ENCODE data around the gene DPH7. TPM values are rescaled to one million over a fixed set of nuclear protein-coding genes. Genes with fewer than 3 reads are reported as not detected.

DPH7 gene
- total RNA-seq, 3 donors from 2014 or later (not counting 1 experiment from before 2014, with no cell fraction given), result 39.5 to 51.0 (median 48.5) TPM

GRCh38 chr9:137522746-137523455, 55.8 kb downstream of the DPH7 start:
- no peaks in the 10 kb centered on the region for H3K9me3 Mint-ChIP-seq
- no peak for ATAC-seq

GRCh38 chr9:137521405-137521985, 57.2 kb downstream of the DPH7 start:
- no peak for TF ChIP-seq CTCF (IDR thresholded peaks at IDR 0.05)
- H3K36me3 ChIP-seq (ENCODE audit: control insufficient read depth, insufficient read depth, low read length), result no peaks in the 10 kb centered on the region
- no peak overlapping the region for H3K27ac ChIP-seq (ENCODE audit: low read length)
- peak; percentile 55 to 75 (median 59) for ATAC-seq
- peaks cover 12 to 14% of the 10 kb centered on the region in 2 donors for H3K4me1 Mint-ChIP-seq
- H3K4me3 Mint-ChIP-seq, result peak overlapping the region; percentile 42
- H3K4me1 ChIP-seq (ENCODE audit: control insufficient read depth, insufficient read depth, low read length), result peaks cover 16% of the 10 kb centered on the region
- 56% methylated on average over 18 of the region's 18 CpGs for WGBS (ENCODE audit: insufficient coverage)
- intact Hi-C loops (cut with micrococcal nuclease), result loop anchor here (10.0 kb wide), 1 partner anchor 227 kb away; no protein-coding TSS in a partner anchor
- H3K27me3 ChIP-seq (ENCODE audit: control insufficient read depth, insufficient read depth, low read length), result no peaks in the 10 kb centered on the region
- no peak for DNase-seq
- H3K4me3 ChIP-seq (ENCODE audit: low read length), result no peak overlapping the region
- H3K9me3 Mint-ChIP-seq, result no peaks in the 10 kb centered on the region
- H3K27me3 Mint-ChIP-seq (ENCODE audit: low read depth in 2 of 2), result no peaks in the 10 kb centered on the region
- no peaks in the 10 kb centered on the region for H3K9me3 ChIP-seq (ENCODE audit: control insufficient read depth, insufficient read depth, low read length)
- H3K27ac Mint-ChIP-seq, result peak overlapping the region in 1 of 2 donors; percentile 24
- no peaks in the 10 kb centered on the region for H3K36me3 Mint-ChIP-seq

More at GRCh38 chr9:137522746-137523455, 55.8 kb downstream of the DPH7 start:
- H3K4me3 ChIP-seq (ENCODE audit: low read length), result no peak overlapping the region
- H3K36me3 ChIP-seq (ENCODE audit: control insufficient read depth, insufficient read depth, low read length), result no peaks in the 10 kb centered on the region
- no peaks in the 10 kb centered on the region for H3K27me3 ChIP-seq (ENCODE audit: control insufficient read depth, insufficient read depth, low read length)
- H3K9me3 ChIP-seq (ENCODE audit: control insufficient read depth, insufficient read depth, low read length), result no peaks in the 10 kb centered on the region
- no peak for TF ChIP-seq CTCF (IDR thresholded peaks at IDR 0.05)
- Mint-ChIP-seq H3K27ac (no peak overlapping the region), H3K36me3 (no peaks in the 10 kb centered on the region), H3K4me1 (peaks cover 12 to 14% of the 10 kb centered on the region in 2 donors), H3K4me3 (no peak overlapping the region), H3K27me3 (ENCODE audit: low read depth in 2 of 2) (no peaks in the 10 kb centered on the region)
- peaks cover 16% of the 10 kb centered on the region for H3K4me1 ChIP-seq (ENCODE audit: control insufficient read depth, insufficient read depth, low read length)
- no peak for DNase-seq
- no peak overlapping the region for H3K27ac ChIP-seq (ENCODE audit: low read length)
- WGBS (ENCODE audit: insufficient coverage), result 96% methylated on average over 36 of the region's 36 CpGs
- intact Hi-C loops (cut with micrococcal nuclease), result loop anchor here (2.0 to 10.0 kb wide), 2 partner anchors 98 to 228 kb away; no protein-coding TSS in a partner anchor

DNA sequence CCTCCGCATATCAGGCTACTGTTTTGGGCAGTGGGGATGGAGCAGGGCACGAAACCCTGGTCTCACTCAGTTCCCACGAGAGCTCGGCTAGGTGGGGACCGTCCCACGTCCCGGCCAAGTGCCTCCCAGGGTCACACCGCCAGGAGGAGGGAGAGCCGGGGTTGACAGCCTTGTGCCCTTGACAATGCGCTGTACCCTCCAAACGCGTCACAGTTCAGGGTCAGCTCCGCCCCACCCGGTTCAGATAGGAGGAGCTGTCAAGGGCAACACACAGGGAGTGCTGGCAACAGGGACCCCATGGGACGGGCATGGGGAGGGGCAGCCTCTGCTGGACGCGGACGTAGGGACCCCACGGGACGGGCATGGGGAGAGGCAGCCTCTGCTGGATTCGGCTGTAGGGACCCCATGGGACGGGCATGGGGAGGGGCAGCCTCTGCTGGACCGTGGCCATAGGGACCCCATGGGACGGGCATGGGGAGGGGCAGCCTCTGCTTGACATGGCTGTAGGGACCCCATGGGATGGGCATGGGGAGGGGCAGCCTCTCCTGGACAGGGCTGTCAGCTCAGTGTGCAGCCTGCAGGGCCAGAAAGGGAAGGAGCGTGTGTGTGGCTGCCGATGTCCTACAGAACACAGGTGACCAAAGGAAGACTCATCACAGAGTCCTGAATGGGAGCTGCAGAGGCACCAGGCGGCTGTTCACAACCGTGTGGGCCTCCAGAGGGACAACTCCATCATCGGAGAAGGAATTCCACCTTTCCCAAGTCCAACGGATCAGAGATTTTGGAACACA, 57.9 kb downstream of the DPH7 start:
- 95% methylated on average over 30 of the region's 30 CpGs for WGBS (ENCODE audit: insufficient coverage)
- Histone ChIP-seq H3K9me3 (ENCODE audit: control insufficient read depth, insufficient read depth, low read length) (no peaks in the 10 kb centered on the region), H3K27ac (ENCODE audit: low read length) (no peak overlapping the region), H3K27me3 (ENCODE audit: control insufficient read depth, insufficient read depth, low read length) (no peaks in the 10 kb centered on the region), H3K4me3 (ENCODE audit: low read length) (no peak overlapping the region), H3K4me1 (ENCODE audit: control insufficient read depth, insufficient read depth, low read length) (peaks cover 21% of the 10 kb centered on the region), H3K36me3 (ENCODE audit: control insufficient read depth, insufficient read depth, low read length) (no peaks in the 10 kb centered on the region)
- H3K36me3 Mint-ChIP-seq, result no peaks in the 10 kb centered on the region
- no peaks in the 10 kb centered on the region for H3K9me3 Mint-ChIP-seq
- peaks cover 12 to 14% of the 10 kb centered on the region in 2 donors for H3K4me1 Mint-ChIP-seq
- H3K4me3 Mint-ChIP-seq, result peak overlapping the region; percentile 42
- intact Hi-C loops (cut with micrococcal nuclease), result loop anchor here (10.0 kb wide), 1 partner anchor 226 kb away; no protein-coding TSS in a partner anchor
- DNase-seq (no peak), ATAC-seq (no peak)
- no peak for TF ChIP-seq CTCF (IDR thresholded peaks at IDR 0.05)
- no peaks in the 10 kb centered on the region for H3K27me3 Mint-ChIP-seq (ENCODE audit: low read depth in 2 of 2)
- peak overlapping the region in 1 of 2 donors; percentile 24 for H3K27ac Mint-ChIP-seq
